ENCODE data around the gene PRKCH.
"Not testable (repeated sequence)": the region's sequence is repeated elsewhere in the genome, so short reads cannot be mapped to it uniquely, and the experiment has no call there.

The PRKCH gene

GRCh38 chr14:61520576-61520975 lies 199.2 kb downstream of the PRKCH start:
- H3K36me3 ChIP-seq (ENCODE audit: control insufficient read depth, insufficient read depth, low read length): no peaks in the 10 kb centered on the region
- peaks cover 6% of the 10 kb centered on the region for H3K4me1 ChIP-seq (ENCODE audit: control insufficient read depth, insufficient read depth, low read length, poor library complexity, severe bottlenecking)
- no peaks in the 10 kb centered on the region for H3K9me3 ChIP-seq (ENCODE audit: control insufficient read depth, low read length)
- no peak overlapping the region for H3K27ac ChIP-seq (ENCODE audit: low read depth, low read length, severe bottlenecking)
- 100% methylated on average over 1 of the region's 1 CpG for WGBS, 2 experiments (ENCODE audit: insufficient coverage in 2 of 2)
- no peak overlapping the region for H3K4me3 ChIP-seq (ENCODE audit: extremely low read depth, insufficient read depth, low read length, poor library complexity, severe bottlenecking)

- no peaks in the 10 kb centered on the region for H3K9me3 ChIP-seq (ENCODE audit: control insufficient read depth, low read length)
- no peaks in the 10 kb centered on the region for H3K36me3 ChIP-seq (ENCODE audit: control insufficient read depth, insufficient read depth, low read length)
- no peak overlapping the region for H3K27ac ChIP-seq (ENCODE audit: low read depth, low read length, severe bottlenecking)
- H3K4me3 ChIP-seq (ENCODE audit: extremely low read depth, insufficient read depth, low read length, poor library complexity, severe bottlenecking): no peak overlapping the region
- peaks cover 17% of the 10 kb centered on the region for H3K4me1 ChIP-seq (ENCODE audit: control insufficient read depth, insufficient read depth, low read length, poor library complexity, severe bottlenecking)
- 89 to 91% methylated on average over 1 of the region's 1 CpG for WGBS, 2 experiments (ENCODE audit: insufficient coverage in 2 of 2)
These were observed 200.4 kb downstream of the PRKCH start for GRCh38 chr14:61521773-61522172.

- no CpG with 5 or more reads among the region's 5 CpGs for WGBS, 2 experiments (ENCODE audit: insufficient coverage in 2 of 2)
- no peaks in the 10 kb centered on the region for H3K9me3 ChIP-seq (ENCODE audit: control insufficient read depth, low read length)
- no peaks in the 10 kb centered on the region for H3K36me3 ChIP-seq (ENCODE audit: control insufficient read depth, insufficient read depth, low read length)
- no peak overlapping the region for H3K27ac ChIP-seq (ENCODE audit: low read depth, low read length, severe bottlenecking)
- H3K4me3 ChIP-seq (ENCODE audit: extremely low read depth, insufficient read depth, low read length, poor library complexity, severe bottlenecking): no peak overlapping the region
- H3K4me1 ChIP-seq (ENCODE audit: control insufficient read depth, insufficient read depth, low read length, poor library complexity, severe bottlenecking): peaks cover 36% of the 10 kb centered on the region
These were observed 202.4 kb downstream of the PRKCH start for GRCh38 chr14:61523751-61524150.

DNA sequence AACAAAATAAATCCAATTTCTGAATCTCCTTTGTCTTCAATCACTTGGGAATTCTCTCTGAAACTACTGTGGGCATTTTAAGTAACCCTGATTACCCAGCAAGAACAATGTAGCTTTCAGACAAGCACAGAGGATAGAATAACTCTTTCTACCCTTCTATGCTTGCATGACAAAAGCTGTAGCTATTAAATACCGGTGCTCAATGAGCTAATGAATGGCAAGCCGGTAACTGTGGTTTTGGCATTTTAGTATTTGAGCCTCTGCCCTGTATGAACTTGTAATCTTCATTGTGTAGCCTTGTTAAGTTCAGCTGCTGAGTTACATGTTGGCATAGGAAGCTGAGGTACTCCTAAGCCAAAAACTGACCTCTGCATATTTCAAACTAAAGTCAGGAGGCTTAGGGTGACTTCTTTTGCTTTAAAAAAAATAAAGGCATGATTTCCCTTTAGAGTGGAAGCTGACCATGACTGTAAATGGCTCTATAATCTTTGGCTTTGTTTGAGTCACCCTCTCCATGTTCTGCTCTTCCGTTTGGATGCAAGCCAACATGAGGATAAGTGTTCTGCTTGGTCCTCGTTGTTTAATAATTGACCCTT lies 202.9 kb downstream of the PRKCH start:
- WGBS, 2 experiments (ENCODE audit: insufficient coverage in 2 of 2): 39 to 55% methylated on average over 3 of the region's 4 CpGs
- H3K36me3 ChIP-seq (ENCODE audit: control insufficient read depth, insufficient read depth, low read length): no peaks in the 10 kb centered on the region
- H3K27ac ChIP-seq (ENCODE audit: low read depth, low read length, severe bottlenecking): no peak overlapping the region
- H3K4me3 ChIP-seq (ENCODE audit: extremely low read depth, insufficient read depth, low read length, poor library complexity, severe bottlenecking): no peak overlapping the region
- peaks cover 36% of the 10 kb centered on the region for H3K4me1 ChIP-seq (ENCODE audit: control insufficient read depth, insufficient read depth, low read length, poor library complexity, severe bottlenecking)
- no peaks in the 10 kb centered on the region for H3K9me3 ChIP-seq (ENCODE audit: control insufficient read depth, low read length)

GRCh38 chr14:61524936-61525292 lies 203.5 kb downstream of the PRKCH start:
- Histone ChIP-seq H3K9me3 (ENCODE audit: control insufficient read depth, low read length) (no peaks in the 10 kb centered on the region), H3K4me3 (ENCODE audit: extremely low read depth, insufficient read depth, low read length, poor library complexity, severe bottlenecking) (no peak overlapping the region), H3K27ac (ENCODE audit: low read depth, low read length, severe bottlenecking) (no peak overlapping the region), H3K36me3 (ENCODE audit: control insufficient read depth, insufficient read depth, low read length) (no peaks in the 10 kb centered on the region), H3K4me1 (ENCODE audit: control insufficient read depth, insufficient read depth, low read length, poor library complexity, severe bottlenecking) (peaks cover 36% of the 10 kb centered on the region)
- WGBS, 2 experiments (ENCODE audit: insufficient coverage in 2 of 2): 91 to 100% methylated on average over 1 of the region's 1 CpG

DNA sequence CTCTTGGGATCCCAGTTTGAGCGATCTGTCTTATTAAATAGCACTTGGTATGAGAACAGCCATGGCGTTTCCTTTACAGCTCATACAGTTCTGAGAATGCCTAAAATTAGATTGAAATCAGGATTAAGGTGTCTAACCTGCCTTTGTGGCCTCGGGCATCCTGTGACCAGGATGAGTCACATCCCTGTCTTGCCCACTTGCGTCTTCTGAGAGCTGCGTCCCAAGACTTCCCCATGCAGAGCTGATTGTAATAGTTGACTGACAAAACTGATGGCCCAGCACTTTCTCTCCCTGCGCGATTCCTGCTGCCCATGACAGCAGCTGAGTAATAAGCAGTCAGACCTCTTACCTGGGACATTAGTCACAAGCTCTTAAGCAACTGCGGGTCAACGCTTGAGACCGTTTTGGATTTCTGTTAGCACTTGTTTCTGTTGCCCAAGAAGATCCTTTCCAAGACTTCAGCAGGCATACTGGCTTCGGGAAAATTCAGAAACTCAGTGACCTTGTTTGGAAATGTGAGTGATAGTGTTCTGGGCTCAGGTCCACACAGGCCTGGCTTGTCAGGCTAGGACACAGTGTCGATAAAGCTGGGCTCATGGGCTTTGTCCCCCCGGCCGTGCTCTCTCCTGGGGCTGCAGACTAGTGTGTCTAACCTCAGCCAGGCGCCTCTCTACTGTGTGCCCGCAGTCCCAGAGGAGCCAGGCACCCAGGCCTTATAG lies 204.1 kb downstream of the PRKCH start:
- 84% methylated on average over 14 to 16 of the region's 16 CpGs for WGBS, 2 experiments (ENCODE audit: insufficient coverage in 2 of 2)

GRCh38 chr14:61526405-61527312 lies 205.3 kb downstream of the PRKCH start:
- H3K4me1 ChIP-seq (ENCODE audit: control insufficient read depth, insufficient read depth, low read length, poor library complexity, severe bottlenecking): peaks cover 36% of the 10 kb centered on the region
- H3K9me3 ChIP-seq (ENCODE audit: control insufficient read depth, low read length): no peaks in the 10 kb centered on the region
- 91 to 95% methylated on average over 7 to 8 of the region's 9 CpGs for WGBS, 2 experiments (ENCODE audit: insufficient coverage in 2 of 2)
- no peak overlapping the region for H3K27ac ChIP-seq (ENCODE audit: low read depth, low read length, severe bottlenecking)
- H3K36me3 ChIP-seq (ENCODE audit: control insufficient read depth, insufficient read depth, low read length): no peaks in the 10 kb centered on the region
- H3K4me3 ChIP-seq (ENCODE audit: extremely low read depth, insufficient read depth, low read length, poor library complexity, severe bottlenecking): no peak overlapping the region

More for the DNA sequence above, 204.1 kb downstream of the PRKCH start:
- Histone ChIP-seq H3K4me3 (ENCODE audit: extremely low read depth, insufficient read depth, low read length, poor library complexity, severe bottlenecking) (no peak overlapping the region), H3K4me1 (ENCODE audit: control insufficient read depth, insufficient read depth, low read length, poor library complexity, severe bottlenecking) (peaks cover 36% of the 10 kb centered on the region), H3K27ac (ENCODE audit: low read depth, low read length, severe bottlenecking) (no peak overlapping the region), H3K9me3 (ENCODE audit: control insufficient read depth, low read length) (no peaks in the 10 kb centered on the region), H3K36me3 (ENCODE audit: control insufficient read depth, insufficient read depth, low read length) (no peaks in the 10 kb centered on the region)

DNA sequence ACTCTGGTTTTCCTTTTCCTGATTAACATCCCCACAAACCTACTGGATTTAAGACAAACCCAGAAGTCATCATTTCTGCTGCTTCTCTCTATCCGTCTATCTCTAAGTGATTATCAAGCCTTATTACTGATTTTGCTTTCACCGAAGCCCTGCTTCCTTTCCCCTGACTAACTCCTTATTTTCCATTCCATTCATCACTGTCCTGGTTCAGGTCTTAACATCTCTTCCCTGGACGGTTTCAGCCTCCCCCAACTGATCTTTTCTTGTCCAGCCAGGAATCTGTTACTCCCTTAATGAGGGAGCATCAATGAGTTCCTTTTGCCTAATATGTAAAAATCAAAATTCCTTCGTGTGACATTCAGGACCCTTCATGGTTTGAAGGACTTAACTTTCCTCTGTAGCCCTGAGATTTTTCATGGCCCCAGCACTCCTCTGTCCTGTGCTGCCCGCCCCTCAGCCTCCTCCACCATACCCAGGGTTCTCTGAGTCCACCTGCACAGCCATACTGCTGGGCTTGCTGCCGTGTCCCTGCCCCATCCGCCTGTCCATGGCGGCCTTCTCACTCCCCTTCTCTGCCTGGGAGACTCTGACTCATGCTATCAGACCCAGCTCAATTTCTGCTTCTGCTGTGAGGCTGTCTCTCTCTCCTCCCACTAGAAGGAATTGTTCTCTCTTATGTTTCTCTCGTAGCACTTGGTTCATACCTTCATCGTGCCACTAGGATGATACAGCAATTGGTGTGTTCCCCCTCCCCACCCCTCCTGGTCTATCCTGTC lies 206.1 kb downstream of the PRKCH start:
- WGBS, 2 experiments (ENCODE audit: insufficient coverage in 2 of 2): 74 to 77% methylated on average over 8 of the region's 10 CpGs
- Histone ChIP-seq H3K4me1 (ENCODE audit: control insufficient read depth, insufficient read depth, low read length, poor library complexity, severe bottlenecking) (peaks cover 36% of the 10 kb centered on the region), H3K27ac (ENCODE audit: low read depth, low read length, severe bottlenecking) (no peak overlapping the region), H3K4me3 (ENCODE audit: extremely low read depth, insufficient read depth, low read length, poor library complexity, severe bottlenecking) (no peak overlapping the region), H3K9me3 (ENCODE audit: control insufficient read depth, low read length) (no peaks in the 10 kb centered on the region), H3K36me3 (ENCODE audit: control insufficient read depth, insufficient read depth, low read length) (no peaks in the 10 kb centered on the region)

- Histone ChIP-seq H3K4me3 (ENCODE audit: extremely low read depth, insufficient read depth, low read length, poor library complexity, severe bottlenecking) (no peak overlapping the region), H3K4me1 (ENCODE audit: control insufficient read depth, insufficient read depth, low read length, poor library complexity, severe bottlenecking) (peaks cover 36% of the 10 kb centered on the region), H3K27ac (ENCODE audit: low read depth, low read length, severe bottlenecking) (no peak overlapping the region), H3K9me3 (ENCODE audit: control insufficient read depth, low read length) (no peaks in the 10 kb centered on the region), H3K36me3 (ENCODE audit: control insufficient read depth, insufficient read depth, low read length) (no peaks in the 10 kb centered on the region)
- WGBS, 2 experiments (ENCODE audit: insufficient coverage in 2 of 2): 72 to 92% methylated on average over 3 to 9 of the region's 9 CpGs
These were observed 207.2 kb downstream of the PRKCH start for GRCh38 chr14:61528591-61529021.

- H3K27ac ChIP-seq (ENCODE audit: low read depth, low read length, severe bottlenecking); H3K9me3 ChIP-seq (ENCODE audit: control insufficient read depth, low read length); H3K4me3 ChIP-seq (ENCODE audit: extremely low read depth, insufficient read depth, low read length, poor library complexity, severe bottlenecking); H3K36me3 ChIP-seq (ENCODE audit: control insufficient read depth, insufficient read depth, low read length): not testable (repeated sequence)
- peaks cover 35% of the 10 kb centered on the region for H3K4me1 ChIP-seq (ENCODE audit: control insufficient read depth, insufficient read depth, low read length, poor library complexity, severe bottlenecking)
- no CpG with 5 or more reads among the region's 5 CpGs for WGBS, 2 experiments (ENCODE audit: insufficient coverage in 2 of 2)
These were observed 208.0 kb downstream of the PRKCH start for GRCh38 chr14:61529360-61529759.

All from mesodermal cell (in vitro differentiated cells).